Ishikawa (cell line): ENCODE measurements around the gene DIS3L2.

ENCODE experiments used
- CEBPB ChIP-seq: IDR thresholded peaks from 2 replicates; pipeline ENCODE4 v1.6.1; 2012
- CREB1 ChIP-seq: IDR thresholded peaks from 2 replicates; pipeline ENCODE4 v1.6.1; 2012; ENCODE audit warnings: low read depth
- EP300 ChIP-seq: IDR thresholded peaks from 2 replicates; pipeline ENCODE4 v1.6.1; 2012; ENCODE audit warnings: borderline replicate concordance
- RAD21 ChIP-seq: IDR thresholded peaks from 2 replicates; pipeline ENCODE4 v1.6.1; 2012; ENCODE audit warnings: low read depth
- TAF1 ChIP-seq: IDR thresholded peaks from 2 replicates; pipeline ENCODE4 v1.6.1; 2012; ENCODE audit warnings: low read depth, mild to moderate bottlenecking
- TEAD4 ChIP-seq: IDR thresholded peaks from 2 replicates; pipeline ENCODE4 v1.6.1; 2012
- YY1 ChIP-seq: IDR thresholded peaks from 2 replicates; pipeline ENCODE4 v1.6.1; 2012; ENCODE audit warnings: low read depth
- TF ChIP-seq, protein P1 (sequence below): IDR thresholded peaks from 2 replicates; pipeline ENCODE4 v1.6.1; 2012
- TF ChIP-seq, protein P2 (sequence below): IDR thresholded peaks from 2 replicates; pipeline ENCODE4 v1.6.1; 2012; ENCODE audit warnings: low read depth, mild to moderate bottlenecking

DNA sequence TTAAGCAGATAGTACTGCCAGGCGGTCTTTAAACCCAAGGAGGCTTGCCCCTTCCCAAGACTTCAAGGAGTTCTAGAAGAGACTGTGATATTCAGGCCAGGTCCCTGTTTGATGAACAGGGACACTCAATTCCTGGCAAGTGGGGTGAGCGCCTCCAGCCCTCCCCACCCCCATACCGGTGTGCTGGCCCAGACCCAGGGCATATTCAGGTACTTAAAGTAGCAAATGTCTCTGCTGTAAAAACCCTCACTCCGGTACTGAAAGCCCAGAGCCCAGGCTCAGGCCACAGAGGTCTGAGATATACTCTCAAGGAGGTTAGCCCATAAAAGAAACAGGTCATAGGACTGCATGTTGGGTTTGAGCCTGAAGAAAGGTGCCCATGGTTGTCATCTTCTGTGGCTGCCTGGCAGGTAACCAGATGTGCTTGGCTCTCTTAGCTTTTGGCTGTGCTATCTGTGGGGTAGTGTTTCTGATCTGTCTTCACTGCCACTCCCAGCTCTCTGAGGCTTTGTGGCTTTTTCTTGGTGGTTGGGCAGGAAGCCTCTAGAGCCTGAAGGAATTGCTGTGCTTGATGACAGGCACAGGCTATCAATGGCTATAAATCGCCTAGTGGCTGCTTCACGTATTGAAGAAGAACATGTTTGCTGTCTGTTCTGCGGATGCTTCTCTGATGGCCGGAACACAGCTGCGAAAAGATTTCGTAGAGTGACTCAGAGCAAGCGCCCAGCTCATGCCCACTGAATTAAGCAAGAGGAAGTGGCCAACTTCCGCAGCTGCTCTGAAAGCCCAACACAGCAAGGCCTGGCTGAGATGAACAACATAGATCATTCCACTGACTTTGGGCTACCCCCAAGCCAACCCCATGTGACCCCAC is 353.8 kb downstream of the DIS3L2 start:
- TF ChIP-seq EP300: no peak
- TF ChIP-seq YY1: no peak
- TF ChIP-seq, protein P1, sequence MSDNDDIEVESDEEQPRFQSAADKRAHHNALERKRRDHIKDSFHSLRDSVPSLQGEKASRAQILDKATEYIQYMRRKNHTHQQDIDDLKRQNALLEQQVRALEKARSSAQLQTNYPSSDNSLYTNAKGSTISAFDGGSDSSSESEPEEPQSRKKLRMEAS: no peak
- no peak for TF ChIP-seq TAF1
- TF ChIP-seq, protein P2, sequence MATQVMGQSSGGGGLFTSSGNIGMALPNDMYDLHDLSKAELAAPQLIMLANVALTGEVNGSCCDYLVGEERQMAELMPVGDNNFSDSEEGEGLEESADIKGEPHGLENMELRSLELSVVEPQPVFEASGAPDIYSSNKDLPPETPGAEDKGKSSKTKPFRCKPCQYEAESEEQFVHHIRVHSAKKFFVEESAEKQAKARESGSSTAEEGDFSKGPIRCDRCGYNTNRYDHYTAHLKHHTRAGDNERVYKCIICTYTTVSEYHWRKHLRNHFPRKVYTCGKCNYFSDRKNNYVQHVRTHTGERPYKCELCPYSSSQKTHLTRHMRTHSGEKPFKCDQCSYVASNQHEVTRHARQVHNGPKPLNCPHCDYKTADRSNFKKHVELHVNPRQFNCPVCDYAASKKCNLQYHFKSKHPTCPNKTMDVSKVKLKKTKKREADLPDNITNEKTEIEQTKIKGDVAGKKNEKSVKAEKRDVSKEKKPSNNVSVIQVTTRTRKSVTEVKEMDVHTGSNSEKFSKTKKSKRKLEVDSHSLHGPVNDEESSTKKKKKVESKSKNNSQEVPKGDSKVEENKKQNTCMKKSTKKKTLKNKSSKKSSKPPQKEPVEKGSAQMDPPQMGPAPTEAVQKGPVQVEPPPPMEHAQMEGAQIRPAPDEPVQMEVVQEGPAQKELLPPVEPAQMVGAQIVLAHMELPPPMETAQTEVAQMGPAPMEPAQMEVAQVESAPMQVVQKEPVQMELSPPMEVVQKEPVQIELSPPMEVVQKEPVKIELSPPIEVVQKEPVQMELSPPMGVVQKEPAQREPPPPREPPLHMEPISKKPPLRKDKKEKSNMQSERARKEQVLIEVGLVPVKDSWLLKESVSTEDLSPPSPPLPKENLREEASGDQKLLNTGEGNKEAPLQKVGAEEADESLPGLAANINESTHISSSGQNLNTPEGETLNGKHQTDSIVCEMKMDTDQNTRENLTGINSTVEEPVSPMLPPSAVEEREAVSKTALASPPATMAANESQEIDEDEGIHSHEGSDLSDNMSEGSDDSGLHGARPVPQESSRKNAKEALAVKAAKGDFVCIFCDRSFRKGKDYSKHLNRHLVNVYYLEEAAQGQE: no peak
- no peak for TF ChIP-seq RAD21
- no peak for TF ChIP-seq CREB1
- no peak for TF ChIP-seq TEAD4
- TF ChIP-seq CEBPB: no peak
